ENCODE data around the gene KIF21B. TPM values are rescaled to one million over a fixed set of nuclear protein-coding genes. Genes with fewer than 3 reads are reported as not detected.

Gene KIF21B
- polyA plus RNA-seq, 1 experiment = 0.24 TPM

GRCh38 chr1:200923601-200924000 is 99.9 kb downstream of the KIF21B start:
- H3K27ac ChIP-seq (ENCODE audit: low read depth, low read length) = no peak overlapping the region
- ChIA-PET POLR2A (no interaction called here), CTCF (no interaction called here)
- H3K4me3 ChIP-seq (ENCODE audit: low read depth, low read length) = no peak overlapping the region
- no peak for TF ChIP-seq CTCF (IDR thresholded peaks at IDR 0.05; ENCODE audit: low read depth, low read length)
- H3K9me3 ChIP-seq (ENCODE audit: control insufficient read depth, insufficient read depth, low read length) = no peaks in the 10 kb centered on the region
- H3K27me3 ChIP-seq (ENCODE audit: control insufficient read depth, insufficient read depth, low read length) = peaks cover 16% of the 10 kb centered on the region
- no peak for DNase-seq (ENCODE audit: low read depth, low spot score)

- peaks cover 16% of the 10 kb centered on the region for H3K27me3 ChIP-seq (ENCODE audit: control insufficient read depth, insufficient read depth, low read length)
- H3K4me3 ChIP-seq (ENCODE audit: low read depth, low read length) = no peak overlapping the region
- POLR2A ChIA-PET = no interaction called here
- no peaks in the 10 kb centered on the region for H3K9me3 ChIP-seq (ENCODE audit: control insufficient read depth, insufficient read depth, low read length)
- DNase-seq (ENCODE audit: low read depth, low spot score) = no peak
- no peak for TF ChIP-seq CTCF (IDR thresholded peaks at IDR 0.05; ENCODE audit: low read depth, low read length)
- H3K27ac ChIP-seq (ENCODE audit: low read depth, low read length) = no peak overlapping the region
- CTCF ChIA-PET = no interaction called here
These were observed 101.1 kb downstream of the KIF21B start for GRCh38 chr1:200922406-200922805.

GRCh38 chr1:200921571-200922110 is 101.9 kb downstream of the KIF21B start:
- CTCF ChIA-PET = interaction anchor here (0.6 kb wide), 1 partner anchor 299 kb away, joined by 3 read pairs; no protein-coding TSS in a partner anchor
- no peak for DNase-seq (ENCODE audit: low read depth, low spot score)
- peaks cover 20% of the 10 kb centered on the region for H3K27me3 ChIP-seq (ENCODE audit: control insufficient read depth, insufficient read depth, low read length)

More at GRCh38 chr1:200921571-200922110, 101.9 kb downstream of the KIF21B start:
- TF ChIP-seq CTCF (IDR thresholded peaks at IDR 0.05; ENCODE audit: low read depth, low read length) = no peak
- no peak overlapping the region for H3K27ac ChIP-seq (ENCODE audit: low read depth, low read length)
- no peaks in the 10 kb centered on the region for H3K9me3 ChIP-seq (ENCODE audit: control insufficient read depth, insufficient read depth, low read length)
- POLR2A ChIA-PET = no interaction called here
- no peak overlapping the region for H3K4me3 ChIP-seq (ENCODE audit: low read depth, low read length)

Small RNA genes lying within 50 kb of the gene (small RNA-seq; reads per million reads assigned to genes)
- gene RNU6-704P (ENCODE audit: insufficient read length, low read depth) = not detected

Other genes with a start within 250 kb of the KIF21B start
- gene GPR25, start 150.7 kb downstream of the KIF21B start, polyA plus RNA-seq (2011; rRNA removed) = not detected in 2 replicates
- 0.02 and 0.16 TPM in 2 replicates for gene INAVA, start 128.8 kb downstream of the KIF21B start, polyA plus RNA-seq (2011; rRNA removed)
- gene CACNA1S, start 88.7 kb upstream of the KIF21B start, polyA plus RNA-seq (2011; rRNA removed) = not detected in 2 replicates
- gene ASCL5, start 103.5 kb upstream of the KIF21B start, polyA plus RNA-seq (2011; rRNA removed) = not detected in 2 replicates
- gene TMEM9, start 130.8 kb upstream of the KIF21B start, polyA plus RNA-seq (2011; rRNA removed) = 81.7 and 103 TPM in 2 replicates
- 0.01 TPM in 1 of 2 replicates, not detected in the other for gene IGFN1, start 167.1 kb upstream of the KIF21B start, polyA plus RNA-seq (2011; rRNA removed)